HCT116 (cell line): ENCODE data around the gene KDELR1.

ENCODE experiments used
- ATF3 ChIP-seq: IDR thresholded peaks from 2 replicates; pipeline ENCODE4 v1.6.1; 2012
- EGR1 ChIP-seq: IDR thresholded peaks from 2 replicates; pipeline ENCODE4 v1.6.1; 2012; ENCODE audit warnings: low read depth
- EZH2 ChIP-seq: fragments of 200-600 bp; sonication (generic); IDR thresholded peaks from 2 replicates; pipeline ENCODE4 v1.6.1; 2017; ENCODE audit warnings: antibody characterized with exemption, mixed run types
- EZH2phosphoT487 ChIP-seq: fragments of 200-600 bp; IDR thresholded peaks from 2 replicates; pipeline ENCODE4 v1.6.1; 2018; ENCODE audit warnings: antibody characterized with exemption, borderline replicate concordance
- FOSL1 ChIP-seq: IDR thresholded peaks from 2 replicates; pipeline ENCODE4 v1.6.1; 2012; ENCODE audit warnings: low read depth
- MAX ChIP-seq: IDR thresholded peaks from 2 replicates; pipeline ENCODE4 v1.6.1; 2012
- POLR2A ChIP-seq: IDR thresholded peaks from 2 replicates; pipeline ENCODE4 v1.7.0; 2011; ENCODE audit warnings: borderline replicate concordance; ENCODE audit not compliant: insufficient read depth, insufficient read length; ENCODE audit errors: extremely low read depth
- POLR2AphosphoS5 ChIP-seq: IDR thresholded peaks from 2 replicates; pipeline ENCODE4 v1.6.1; 2011; ENCODE audit warnings: mild to moderate bottlenecking, low read depth, low read length, moderate library complexity
- RAD21 ChIP-seq: IDR thresholded peaks from 2 replicates; pipeline ENCODE4 v1.6.1; 2012; ENCODE audit warnings: low read depth, mild to moderate bottlenecking
- TCF7L2 ChIP-seq: IDR thresholded peaks from 2 replicates; pipeline ENCODE4 v1.7.0; 2011; ENCODE audit warnings: borderline replicate concordance, inconsistent platforms; ENCODE audit not compliant: insufficient read depth, insufficient read length; ENCODE audit errors: extremely low read depth
- ZBTB33 ChIP-seq: IDR thresholded peaks from 2 replicates; pipeline ENCODE4 v1.6.1; 2011; ENCODE audit warnings: mild to moderate bottlenecking, low read length, moderate library complexity; ENCODE audit not compliant: insufficient replicate concordance; ENCODE audit errors: extremely low read depth
- ZFX ChIP-seq: fragments of 450-650 bp; IDR thresholded peaks from 2 replicates; pipeline ENCODE4 v1.6.1; 2017
- TF ChIP-seq, protein P1 (sequence below), 3 experiments: fragments of 200-600 bp in 1 of 3; sonication (generic) in 1 of 3; IDR thresholded peaks in 2 of 3; conservative IDR thresholded peaks in 1 of 3; 2 replicates each; pipeline ENCODE4 v1.5.1; 2012 to 2017; ENCODE audit warnings: low read depth in 2 of 3, low read length in 2 of 3, antibody characterized with exemption in 1 of 3, borderline replicate concordance in 1 of 3, control low read depth in 1 of 3, mild to moderate bottlenecking in 1 of 3, mixed read lengths in 1 of 3, mixed run types in 1 of 3, moderate library complexity in 1 of 3; ENCODE audit not compliant: insufficient read depth in 1 of 3

DNA sequence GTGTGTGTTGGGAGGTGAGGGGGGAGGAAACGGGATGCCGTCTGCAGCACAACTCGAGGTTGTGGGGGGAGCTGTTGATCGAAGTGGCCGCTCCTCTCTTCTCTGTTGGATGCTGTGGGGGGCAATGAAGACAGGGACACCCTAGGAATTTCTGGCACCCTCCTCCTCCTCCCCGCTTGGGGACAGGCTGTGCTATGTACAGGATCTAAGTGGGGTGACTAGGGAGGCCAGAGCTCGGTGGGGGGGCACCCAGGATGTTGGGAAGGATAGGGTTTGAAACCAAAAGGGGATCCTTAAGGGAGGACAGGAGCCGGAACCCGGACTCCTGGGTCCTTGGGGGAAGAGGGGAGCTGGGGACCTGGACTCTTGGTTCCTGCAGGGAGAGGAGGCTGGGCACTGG, 4.1 kb upstream of the KDELR1 start:
- TF ChIP-seq, protein P1, sequence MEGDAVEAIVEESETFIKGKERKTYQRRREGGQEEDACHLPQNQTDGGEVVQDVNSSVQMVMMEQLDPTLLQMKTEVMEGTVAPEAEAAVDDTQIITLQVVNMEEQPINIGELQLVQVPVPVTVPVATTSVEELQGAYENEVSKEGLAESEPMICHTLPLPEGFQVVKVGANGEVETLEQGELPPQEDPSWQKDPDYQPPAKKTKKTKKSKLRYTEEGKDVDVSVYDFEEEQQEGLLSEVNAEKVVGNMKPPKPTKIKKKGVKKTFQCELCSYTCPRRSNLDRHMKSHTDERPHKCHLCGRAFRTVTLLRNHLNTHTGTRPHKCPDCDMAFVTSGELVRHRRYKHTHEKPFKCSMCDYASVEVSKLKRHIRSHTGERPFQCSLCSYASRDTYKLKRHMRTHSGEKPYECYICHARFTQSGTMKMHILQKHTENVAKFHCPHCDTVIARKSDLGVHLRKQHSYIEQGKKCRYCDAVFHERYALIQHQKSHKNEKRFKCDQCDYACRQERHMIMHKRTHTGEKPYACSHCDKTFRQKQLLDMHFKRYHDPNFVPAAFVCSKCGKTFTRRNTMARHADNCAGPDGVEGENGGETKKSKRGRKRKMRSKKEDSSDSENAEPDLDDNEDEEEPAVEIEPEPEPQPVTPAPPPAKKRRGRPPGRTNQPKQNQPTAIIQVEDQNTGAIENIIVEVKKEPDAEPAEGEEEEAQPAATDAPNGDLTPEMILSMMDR (IDR thresholded peaks at IDR 0.05 in 2 of 3, conservative IDR thresholded peaks at IDR 0.05 in 1 of 3; ENCODE audit: borderline replicate concordance in 1 of 3, insufficient read depth in 1 of 3, low read depth in 2 of 3, low read length in 2 of 3), result no peak
- no peak for TF ChIP-seq EZH2phosphoT487
- TF ChIP-seq POLR2A, result no peak
- no peak for TF ChIP-seq ZBTB33
- TF ChIP-seq POLR2AphosphoS5, result no peak
- no peak for TF ChIP-seq TCF7L2
- no peak for TF ChIP-seq ATF3
- TF ChIP-seq EGR1, result no peak
- no peak for TF ChIP-seq RAD21
- no peak for TF ChIP-seq MAX
- TF ChIP-seq EZH2, result no peak
- no peak for TF ChIP-seq FOSL1
- no peak for TF ChIP-seq ZFX
